WERI-Rb-1 (cell line): ENCODE measurements around the gene ACOT13.
"Not testable (repeated sequence)": the region's sequence is repeated elsewhere in the genome, so short reads cannot be mapped to it uniquely, and the experiment has no call there.

Source experiments
- DNase-seq: peaks from one replicate; pipeline ENCODE4 v3.0.0-alpha.2; 2020
- H3K27ac ChIP-seq: fragments of 250-450 bp; sonication (Bioruptor Pico); 2 replicates; pipeline ENCODE4 v1.5.1; 2020; ENCODE audit warnings: mild to moderate bottlenecking, moderate library complexity
- H3K27me3 ChIP-seq: fragments of 250-450 bp; sonication (Bioruptor Pico); 2 replicates; pipeline ENCODE4 v1.5.1; 2021; ENCODE audit warnings: mild to moderate bottlenecking, low read depth, moderate library complexity; ENCODE audit not compliant: insufficient read depth, severe bottlenecking
- H3K36me3 ChIP-seq: fragments of 250-450 bp; sonication (Bioruptor Pico); 2 replicates; pipeline ENCODE4 v1.5.1; 2020; ENCODE audit warnings: mild to moderate bottlenecking, moderate library complexity
- H3K4me3 ChIP-seq: 2 replicates; pipeline ENCODE4 v1.5.1; 2011; ENCODE audit warnings: low read depth, mild to moderate bottlenecking, control low read depth, low read length
- H3K9me3 ChIP-seq: fragments of 250-450 bp; sonication (Bioruptor Pico); 2 replicates; pipeline ENCODE4 v1.5.1; 2021; ENCODE audit warnings: mild to moderate bottlenecking, moderate library complexity; ENCODE audit not compliant: severe bottlenecking
- TF ChIP-seq, protein P1 (sequence below): IDR thresholded peaks from 2 replicates; pipeline ENCODE4 v1.5.1; 2011; ENCODE audit warnings: low read depth, mild to moderate bottlenecking, control low read depth, inconsistent platforms, low read length

The ACOT13 gene

DNA sequence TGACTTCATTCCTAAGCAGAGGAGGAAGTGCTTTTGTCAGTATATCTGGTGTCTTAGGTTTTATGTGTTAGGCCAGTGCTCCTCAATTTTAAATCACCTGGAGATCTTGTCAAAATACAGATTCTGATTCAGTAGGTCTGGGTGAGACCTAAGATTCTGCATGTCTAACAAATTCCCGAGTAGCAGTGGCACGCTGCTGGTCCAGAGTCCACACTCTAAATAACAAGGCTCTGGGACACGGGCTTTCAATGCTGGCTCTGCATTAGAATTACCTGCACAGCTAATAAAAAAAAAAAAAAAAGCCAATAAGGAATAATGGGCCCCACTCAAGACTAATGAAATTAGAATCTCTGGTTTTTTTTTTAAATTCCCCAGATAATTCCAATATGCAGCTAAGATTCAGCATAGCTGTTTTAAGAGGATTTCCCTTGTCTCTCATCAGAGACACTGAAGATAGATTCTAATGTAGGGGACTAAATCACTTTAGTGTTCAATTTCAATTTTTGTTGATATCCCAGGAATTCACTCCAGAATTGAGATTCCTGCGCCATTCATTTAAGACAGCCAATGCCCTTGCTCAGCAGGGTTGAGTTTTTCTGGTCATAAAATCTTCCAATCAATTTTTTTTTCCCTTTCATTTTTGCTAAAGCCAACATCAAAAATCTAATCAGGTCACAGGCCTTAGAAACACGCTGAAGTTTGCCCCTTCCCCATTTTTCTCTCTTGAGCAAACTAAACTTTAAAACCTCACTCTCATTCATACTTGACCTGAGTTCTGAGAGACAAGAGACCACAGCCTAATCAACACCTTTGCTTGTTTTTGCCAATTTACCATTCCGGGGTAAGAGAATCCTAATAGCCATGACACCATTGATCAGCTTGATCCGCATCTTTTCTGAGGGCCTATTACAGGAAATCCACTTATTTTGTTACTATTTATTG lies 2.6 kb upstream of the ACOT13 start:
- no peak for DNase-seq
- TF ChIP-seq, protein P1, sequence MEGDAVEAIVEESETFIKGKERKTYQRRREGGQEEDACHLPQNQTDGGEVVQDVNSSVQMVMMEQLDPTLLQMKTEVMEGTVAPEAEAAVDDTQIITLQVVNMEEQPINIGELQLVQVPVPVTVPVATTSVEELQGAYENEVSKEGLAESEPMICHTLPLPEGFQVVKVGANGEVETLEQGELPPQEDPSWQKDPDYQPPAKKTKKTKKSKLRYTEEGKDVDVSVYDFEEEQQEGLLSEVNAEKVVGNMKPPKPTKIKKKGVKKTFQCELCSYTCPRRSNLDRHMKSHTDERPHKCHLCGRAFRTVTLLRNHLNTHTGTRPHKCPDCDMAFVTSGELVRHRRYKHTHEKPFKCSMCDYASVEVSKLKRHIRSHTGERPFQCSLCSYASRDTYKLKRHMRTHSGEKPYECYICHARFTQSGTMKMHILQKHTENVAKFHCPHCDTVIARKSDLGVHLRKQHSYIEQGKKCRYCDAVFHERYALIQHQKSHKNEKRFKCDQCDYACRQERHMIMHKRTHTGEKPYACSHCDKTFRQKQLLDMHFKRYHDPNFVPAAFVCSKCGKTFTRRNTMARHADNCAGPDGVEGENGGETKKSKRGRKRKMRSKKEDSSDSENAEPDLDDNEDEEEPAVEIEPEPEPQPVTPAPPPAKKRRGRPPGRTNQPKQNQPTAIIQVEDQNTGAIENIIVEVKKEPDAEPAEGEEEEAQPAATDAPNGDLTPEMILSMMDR = no peak
- H3K4me3 ChIP-seq = no peak overlapping the region
- no peaks in the 10 kb centered on the region for H3K27me3 ChIP-seq
- H3K27ac ChIP-seq = no peak overlapping the region; the same call in 1 of the 2 replicates
- no peaks in the 10 kb centered on the region for H3K9me3 ChIP-seq
- H3K36me3 ChIP-seq = peaks cover 47% of the 10 kb centered on the region

DNA sequence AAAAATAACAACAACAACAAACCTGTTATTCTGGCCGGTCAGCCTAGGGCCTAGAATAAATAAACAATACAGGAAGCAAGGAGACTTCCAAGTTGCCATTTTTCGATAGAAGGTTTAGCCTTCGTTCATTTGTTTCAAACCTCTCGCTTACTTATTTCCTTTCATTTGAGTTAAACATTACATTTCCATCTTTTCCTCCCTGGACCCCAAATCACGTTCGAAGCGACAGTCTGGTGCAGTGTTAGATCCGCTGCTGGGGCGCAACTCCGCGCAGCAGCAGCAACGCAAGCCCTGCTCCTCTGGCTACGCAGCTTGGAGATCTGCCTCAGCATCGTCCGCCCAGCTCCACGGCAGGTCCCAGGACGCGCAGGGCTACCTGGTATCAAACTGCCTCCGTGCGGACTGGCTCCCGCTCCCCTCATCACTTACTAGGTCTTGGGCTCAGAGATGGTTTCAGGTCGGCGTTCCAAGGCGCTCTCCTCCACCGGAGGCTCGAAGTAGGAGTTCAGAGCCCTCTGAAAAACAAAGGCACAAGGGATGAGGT lies 708 bp upstream of the ACOT13 start:
- TF ChIP-seq, protein P1 = no peak
- Histone ChIP-seq H3K36me3 (peaks cover 36% of the 10 kb centered on the region), H3K9me3 (peaks cover 2% of the 10 kb centered on the region), H3K4me3 (peak overlapping the region; percentile 85), H3K27me3 (no peaks in the 10 kb centered on the region), H3K27ac (peak overlapping the region; percentile 86)
- DNase-seq = peak; percentile 71

DNA sequence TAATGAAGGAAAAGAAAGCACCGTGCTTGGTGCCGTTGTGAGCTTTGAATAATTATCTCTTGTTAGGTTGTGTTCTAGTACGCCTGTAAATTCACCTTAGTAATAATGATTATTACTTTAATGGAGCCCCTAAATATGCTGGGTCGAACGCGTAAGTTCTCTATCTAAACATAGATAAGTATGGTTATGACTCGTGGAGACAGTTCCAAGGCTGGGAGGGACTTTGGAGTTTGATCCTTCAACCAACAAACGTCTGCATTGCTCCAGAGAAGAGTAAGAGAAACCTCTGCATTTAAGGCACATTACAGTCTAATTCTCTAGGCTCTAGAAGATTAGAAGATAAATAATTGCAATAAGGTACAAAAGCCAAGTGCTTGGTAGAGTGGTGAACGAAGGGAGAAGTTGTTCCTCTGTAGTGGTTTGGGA lies 514 bp downstream of the ACOT13 start:
- peak overlapping the region; percentile 85 for H3K4me3 ChIP-seq

DNA sequence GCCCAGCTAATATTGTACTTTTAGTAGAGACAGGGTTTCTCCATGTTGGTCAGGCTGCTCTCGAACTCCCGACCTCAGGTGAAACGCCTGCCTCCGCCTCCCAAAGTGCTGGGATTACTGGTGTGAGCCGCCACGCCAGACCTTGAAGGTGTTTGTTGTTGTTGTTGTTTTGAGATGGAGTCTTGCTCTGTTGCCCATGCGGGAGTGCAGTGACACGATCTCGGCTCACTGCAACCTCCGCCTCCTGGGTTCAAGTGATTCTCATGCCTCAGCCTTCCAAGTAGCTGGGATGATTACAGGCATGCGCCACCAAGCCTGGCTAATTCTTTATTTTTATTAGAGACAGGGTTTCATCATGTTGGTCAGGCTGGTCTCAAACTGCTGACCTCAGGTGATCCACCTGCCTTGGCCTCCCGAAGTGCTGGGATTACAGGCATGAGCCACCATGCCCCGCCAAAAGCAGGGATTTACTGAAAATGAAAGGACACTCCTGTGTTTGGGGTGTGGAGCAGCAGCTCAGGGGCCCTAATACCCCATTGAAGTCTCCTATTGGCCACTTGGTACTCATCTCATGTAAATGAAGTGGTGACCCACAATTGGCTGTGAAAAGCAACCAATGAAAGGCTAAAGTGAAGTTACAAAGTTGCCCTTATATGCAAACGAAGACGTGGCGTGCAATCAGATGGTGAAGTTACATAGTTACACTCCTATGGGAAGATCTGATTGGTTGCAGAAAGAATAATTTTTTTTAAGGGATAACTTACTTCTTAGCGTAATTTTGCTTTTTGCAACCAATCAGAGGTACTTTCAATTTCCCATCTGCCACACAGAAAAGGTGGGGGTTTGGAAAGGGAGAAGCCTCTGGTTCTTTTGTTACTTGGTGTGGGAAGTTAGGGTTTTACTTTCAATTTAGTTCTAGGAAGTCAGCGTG lies 1.5 kb downstream of the ACOT13 start:
- Histone ChIP-seq H3K36me3 (peaks cover 21% of the 10 kb centered on the region), H3K9me3 (peaks cover 13% of the 10 kb centered on the region)
- H3K4me3 ChIP-seq, H3K27ac ChIP-seq, H3K27me3 ChIP-seq, DNase-seq: not testable (repeated sequence)

More for the DNA sequence above, 514 bp downstream of the ACOT13 start:
- no peaks in the 10 kb centered on the region for H3K27me3 ChIP-seq
- H3K27ac ChIP-seq = peak overlapping the region; percentile 86
- TF ChIP-seq, protein P1 = no peak
- no peak for DNase-seq
- H3K9me3 ChIP-seq = peaks cover 7% of the 10 kb centered on the region
- peaks cover 30% of the 10 kb centered on the region for H3K36me3 ChIP-seq

DNA sequence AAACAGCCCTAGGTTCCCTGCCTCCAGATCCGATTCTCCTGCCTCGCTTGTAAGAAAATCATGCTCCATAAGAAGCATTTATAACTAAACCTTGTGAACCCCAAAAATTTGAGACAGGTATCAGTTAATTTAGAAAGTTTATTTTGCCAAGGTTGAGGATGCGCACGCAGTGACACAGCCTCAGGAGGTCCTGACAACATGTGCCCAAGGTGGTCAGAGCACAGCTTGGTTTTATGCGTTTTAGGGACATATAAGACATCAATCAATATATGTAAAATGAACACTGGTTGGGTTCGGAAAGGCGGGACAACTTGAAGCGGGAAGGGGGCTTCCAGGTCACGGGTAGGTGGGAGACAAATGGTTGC lies 2.1 kb downstream of the ACOT13 start:
- Histone ChIP-seq H3K9me3 (peaks cover 17% of the 10 kb centered on the region), H3K36me3 (peaks cover 14% of the 10 kb centered on the region), H3K4me3 (no peak overlapping the region), H3K27ac (no peak overlapping the region), H3K27me3 (no peaks in the 10 kb centered on the region)
- TF ChIP-seq, protein P1 = no peak
- DNase-seq = no peak

DNA sequence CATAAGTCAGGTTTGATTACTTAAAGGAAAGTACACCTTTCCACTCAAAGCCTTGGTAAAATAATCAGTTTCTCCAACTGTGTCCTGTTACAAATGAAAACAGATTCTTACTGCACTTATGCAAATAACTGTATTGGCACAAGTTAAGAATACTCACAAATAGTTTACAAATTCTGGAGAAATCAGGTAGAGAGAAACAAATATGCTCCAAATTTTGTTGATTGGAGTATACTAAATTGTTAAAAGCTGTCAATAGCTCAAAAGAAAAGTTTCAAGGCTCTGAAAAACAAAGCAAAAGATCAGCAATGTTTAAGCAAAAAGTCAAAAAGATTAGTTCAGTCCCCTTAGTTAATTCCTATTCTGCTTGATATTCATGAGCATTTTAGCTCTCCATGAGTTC lies 3.6 kb downstream of the ACOT13 start:
- not testable (repeated sequence) for DNase-seq, H3K36me3 ChIP-seq, H3K27ac ChIP-seq, H3K4me3 ChIP-seq, H3K27me3 ChIP-seq
- H3K9me3 ChIP-seq = peaks cover 28% of the 10 kb centered on the region

DNA sequence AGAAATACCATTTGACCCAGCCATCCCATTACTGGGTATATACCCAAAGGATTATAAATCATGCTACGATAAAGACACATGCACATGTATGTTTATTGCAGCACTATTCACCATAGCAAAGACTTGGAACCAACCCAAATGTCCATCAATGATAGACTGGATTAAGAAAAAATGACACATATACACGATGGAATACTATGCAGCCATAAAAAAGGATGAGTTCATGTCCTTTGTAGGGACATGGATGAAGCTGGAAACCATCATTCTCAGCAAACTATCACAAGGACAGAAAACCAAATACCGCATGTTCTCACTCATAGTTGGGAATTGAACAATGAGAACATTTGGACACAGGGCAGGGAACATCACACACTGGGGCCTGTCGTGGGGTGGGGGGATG lies 4.2 kb downstream of the ACOT13 start:
- DNase-seq, H3K36me3 ChIP-seq, H3K27ac ChIP-seq, H3K27me3 ChIP-seq, H3K4me3 ChIP-seq: not testable (repeated sequence)
- H3K9me3 ChIP-seq = peaks cover 28% of the 10 kb centered on the region
